ENCODE measurements around the gene ZNF516.
A peak's percentile ranks its signal among the peaks of the same experiment; 100 is the strongest.

ZNF516 gene

GRCh38 chr18:76363436-76364120 lies 131.5 kb downstream of the ZNF516 start:
- DNase-seq (ENCODE audit: low read depth): no peak

GRCh38 chr18:76362676-76363075 lies 132.4 kb downstream of the ZNF516 start:
- DNase-seq (ENCODE audit: low read depth): no peak

GRCh38 chr18:76361219-76361618 lies 133.8 kb downstream of the ZNF516 start:
- DNase-seq (ENCODE audit: low read depth): no peak

- DNase-seq (ENCODE audit: low read depth): no peak
Measured at GRCh38 chr18:76359909-76360308, 135.1 kb downstream of the ZNF516 start.

GRCh38 chr18:76358774-76359173 lies 136.3 kb downstream of the ZNF516 start:
- DNase-seq (ENCODE audit: low read depth): no peak

- no peak for DNase-seq (ENCODE audit: low read depth)
Measured at GRCh38 chr18:76357585-76358260, 137.3 kb downstream of the ZNF516 start.

GRCh38 chr18:76357174-76357573 lies 137.9 kb downstream of the ZNF516 start:
- no peak for DNase-seq (ENCODE audit: low read depth)

- DNase-seq (ENCODE audit: low read depth): no peak
Measured at GRCh38 chr18:76356666-76357065, 138.4 kb downstream of the ZNF516 start.

GRCh38 chr18:76354348-76354747 lies 140.7 kb downstream of the ZNF516 start:
- DNase-seq (ENCODE audit: low read depth): no peak

GRCh38 chr18:76353500-76353899 lies 141.5 kb downstream of the ZNF516 start:
- DNase-seq (ENCODE audit: low read depth): no peak

- DNase-seq (ENCODE audit: low read depth): no peak
Measured at GRCh38 chr18:76353046-76353445, 142.0 kb downstream of the ZNF516 start.

GRCh38 chr18:76351961-76352581 lies 143.0 kb downstream of the ZNF516 start:
- no peak for DNase-seq (ENCODE audit: low read depth)

GRCh38 chr18:76350134-76351025 lies 144.7 kb downstream of the ZNF516 start:
- no peak for DNase-seq (ENCODE audit: low read depth)

- peak; percentile 47 for DNase-seq (ENCODE audit: low read depth)
Measured at GRCh38 chr18:76349067-76349715, 145.9 kb downstream of the ZNF516 start.

- DNase-seq (ENCODE audit: low read depth): no peak
Measured at GRCh38 chr18:76348267-76349066, 146.6 kb downstream of the ZNF516 start.

- DNase-seq (ENCODE audit: low read depth): no peak
Measured at GRCh38 chr18:76347341-76347740, 147.7 kb downstream of the ZNF516 start.

GRCh38 chr18:76346490-76347130 lies 148.4 kb downstream of the ZNF516 start:
- DNase-seq (ENCODE audit: low read depth): no peak

GRCh38 chr18:76345901-76346300 lies 149.1 kb downstream of the ZNF516 start:
- DNase-seq (ENCODE audit: low read depth): no peak

- DNase-seq (ENCODE audit: low read depth): no peak
Measured at GRCh38 chr18:76343938-76344569, 151.0 kb downstream of the ZNF516 start.

GRCh38 chr18:76340410-76340809 lies 154.6 kb downstream of the ZNF516 start:
- no peak for DNase-seq (ENCODE audit: low read depth)

All from activated T-cell treated with anti-CD3 and anti-CD28 coated beads for 48 hours (primary cell).